Naive thymus-derived CD4-positive, alpha-beta T cell (primary cell): ENCODE data around the gene OTOF. TPM values are rescaled to one million over a fixed set of nuclear protein-coding genes. Genes with fewer than 3 reads are reported as not detected.

ENCODE experiments used
- ATAC-seq: fragments of 150-1000 bp; cut with Tn5 transposase; 2 replicates; pipeline ENCODE4 v1.10.0; 2021; ENCODE audit warnings: mild to moderate bottlenecking, moderate library complexity
- CTCF ChIA-PET: fragments of 350-600 bp; sonication (Branson Sonifier 250); formaldehyde crosslinking; loops from one replicate; lab custom pipeline; 2021; ENCODE audit warnings: antibody characterized with exemption; lab: Charles Lee
- POLR2A ChIA-PET: fragments of 350-600 bp; sonication (Branson Sonifier 250); formaldehyde crosslinking; loops from one replicate; lab custom pipeline; 2021; ENCODE audit warnings: antibody characterized with exemption, inconsistent platforms; lab: Charles Lee
- DNase-seq, 9 donors: peaks; one replicate each; pipeline versions ENCODE4 v3.0.0 to v3.0.0-alpha.2; 2020 to 2022; ENCODE audit warnings: mixed read lengths in 1 of 9
- H3K27ac ChIP-seq: one replicate; pipeline ENCODE4 v1.7.0; 2013; ENCODE audit warnings: mild to moderate bottlenecking, low read depth, low read length, moderate library complexity
- H3K27me3 ChIP-seq, 2 donors: one replicate each; pipeline ENCODE4 v1.7.0; 2013; ENCODE audit warnings: low read length in 2 of 2, mild to moderate bottlenecking in 2 of 2, moderate library complexity in 2 of 2; ENCODE audit not compliant: control insufficient read depth in 2 of 2, insufficient read depth in 2 of 2
- H3K36me3 ChIP-seq, 3 experiments: 1 replicate in 2 of 3; 2 replicates in 1 of 3; pipeline ENCODE4 v1.7.0; 2013; ENCODE audit warnings: low read length in 3 of 3, mild to moderate bottlenecking in 3 of 3, moderate library complexity in 1 of 3; ENCODE audit not compliant: insufficient read depth in 3 of 3, control insufficient read depth in 2 of 3
- H3K4me1 ChIP-seq, 2 donors: one replicate each; pipeline ENCODE4 v1.7.0; 2013; ENCODE audit warnings: low read length in 2 of 2, mild to moderate bottlenecking in 2 of 2, moderate library complexity in 1 of 2; ENCODE audit not compliant: control insufficient read depth in 2 of 2, insufficient read depth in 2 of 2
- H3K4me3 ChIP-seq: 2 replicates; pipeline ENCODE4 v1.7.0; 2013; ENCODE audit warnings: mild to moderate bottlenecking, low read length
- H3K9me3 ChIP-seq, 3 experiments: 1 replicate in 2 of 3; 2 replicates in 1 of 3; pipeline ENCODE4 v1.7.0; 2013; ENCODE audit warnings: low read length in 3 of 3; ENCODE audit not compliant: control insufficient read depth in 2 of 3
- H3K27ac Mint-ChIP-seq, 9 donors: one replicate each; pipeline ENCODE4 v1.8.0; 2020 to 2022; ENCODE audit warnings: mixed read lengths in 9 of 9, mild to moderate bottlenecking in 8 of 9, moderate library complexity in 5 of 9, inconsistent platforms in 2 of 9
- H3K27me3 Mint-ChIP-seq, 5 donors: one replicate each; pipeline ENCODE4 v1.8.0; 2021 to 2022; ENCODE audit warnings: mixed read lengths in 5 of 5, mild to moderate bottlenecking in 1 of 5
- H3K36me3 Mint-ChIP-seq, 5 donors: one replicate each; pipeline ENCODE4 v1.8.0; 2020 to 2022; ENCODE audit warnings: mixed read lengths in 5 of 5, mild to moderate bottlenecking in 3 of 5, inconsistent platforms in 1 of 5
- H3K4me1 Mint-ChIP-seq, 7 donors: one replicate each; pipeline ENCODE4 v1.8.0; 2020 to 2022; ENCODE audit warnings: mixed read lengths in 7 of 7, mild to moderate bottlenecking in 3 of 7, inconsistent platforms in 1 of 7
- H3K4me3 Mint-ChIP-seq, 10 donors: one replicate each; pipeline ENCODE4 v1.8.0; 2020 to 2022; ENCODE audit warnings: mild to moderate bottlenecking in 10 of 10, mixed read lengths in 10 of 10, moderate library complexity in 6 of 10, inconsistent platforms in 2 of 10
- H3K9me3 Mint-ChIP-seq, 11 donors: one replicate each; pipeline ENCODE4 v1.8.0; 2020 to 2022; ENCODE audit warnings: mixed read lengths in 11 of 11, mild to moderate bottlenecking in 4 of 11, inconsistent platforms in 1 of 11, moderate library complexity in 1 of 11
- intact Hi-C, 2 donors: fragments of 100-400 bp; cut with micrococcal nuclease; formaldehyde crosslinking; loops; one replicate each; pipeline ENCODE4 v1.15.1; 2023
- polyA plus RNA-seq, 2 donors: library from polyadenylated mRNA; unstranded; fragments of 300-500 nt; fragmentation: Illumina TruSeq; gene quantifications; one replicate each; pipeline ENCODE4 v1.2.3, GENCODE V29; 2021
- total RNA-seq, 6 experiments: library from RNA in 5 of 6; stranded (reverse) in 5 of 6; gene quantifications; 1 replicate in 5 of 6; 2 replicates in 1 of 6; pipeline ENCODE4 v1.2.3 and lab custom pipeline; 2021 to 2026

OTOF gene
- total and polyA plus RNA-seq, 7 experiments from 2014 or later = 0.16 to 14.8 (median 0.49) TPM; not detected in 2

- Histone ChIP-seq H3K27me3 (no peaks in the 10 kb centered on the region), H3K4me3 (no peak overlapping the region), H3K9me3 (no peaks in the 10 kb centered on the region), H3K4me1 (peaks cover 0 to 6% of the 10 kb centered on the region in 2 donors), H3K36me3 (no peaks in the 10 kb centered on the region), H3K27ac (no peak overlapping the region)
- DNase-seq (no peak), ATAC-seq (no peak)
- no peak overlapping the region for H3K4me3 Mint-ChIP-seq
- H3K27me3 Mint-ChIP-seq = no peaks in the 10 kb centered on the region
- POLR2A ChIA-PET = no interaction called here
- no peaks in the 10 kb centered on the region for H3K36me3 Mint-ChIP-seq
- CTCF ChIA-PET = no interaction called here
- H3K9me3 Mint-ChIP-seq = no peaks in the 10 kb centered on the region
- H3K4me1 Mint-ChIP-seq = peaks cover 1 to 9% (median 7%) of the 10 kb centered on the region in 7 donors
- intact Hi-C loops = no loop called here
- no peak overlapping the region for H3K27ac Mint-ChIP-seq
These were observed 28.4 kb upstream of the OTOF start for GRCh38 chr2:26506279-26506678.

GRCh38 chr2:26504002-26504401 is 26.1 kb upstream of the OTOF start:
- peaks cover 0 to 3% (median 0%) of the 10 kb centered on the region in 5 donors for H3K27me3 Mint-ChIP-seq
- H3K9me3 ChIP-seq = no peaks in the 10 kb centered on the region
- peaks cover 1 to 9% (median 7%) of the 10 kb centered on the region in 7 donors for H3K4me1 Mint-ChIP-seq
- H3K9me3 Mint-ChIP-seq = no peaks in the 10 kb centered on the region
- no peaks in the 10 kb centered on the region for H3K36me3 ChIP-seq
- H3K27me3 ChIP-seq = no peaks in the 10 kb centered on the region
- ChIA-PET CTCF (interaction anchor here (0.6 to 1.8 kb wide), 4 partner anchors 13 to 74 kb away, joined by 3 to 10 read pairs (median 4); no protein-coding TSS in a partner anchor), POLR2A (no interaction called here)
- peak overlapping the region in 3 of 9 donors; percentile 19 to 68 (median 31) for H3K27ac Mint-ChIP-seq
- peak overlapping the region; percentile 70 for H3K4me3 ChIP-seq
- peaks cover 0 to 6% of the 10 kb centered on the region in 2 donors for H3K4me1 ChIP-seq
- H3K4me3 Mint-ChIP-seq = peak overlapping the region; percentile 60 to 85 (median 76)
- ATAC-seq = no peak
- no peak overlapping the region for H3K27ac ChIP-seq
- DNase-seq = no peak
- H3K36me3 Mint-ChIP-seq = no peaks in the 10 kb centered on the region
- intact Hi-C loops = no loop called here

GRCh38 chr2:26503231-26503880 is 25.4 kb upstream of the OTOF start:
- peak; percentile 47 to 90 (median 74) for DNase-seq
- H3K36me3 Mint-ChIP-seq = no peaks in the 10 kb centered on the region
- peaks cover 0 to 5% (median 0%) of the 10 kb centered on the region in 5 donors for H3K27me3 Mint-ChIP-seq
- H3K4me1 Mint-ChIP-seq = peaks cover 1 to 9% (median 7%) of the 10 kb centered on the region in 7 donors
- POLR2A ChIA-PET = no interaction called here
- H3K27me3 ChIP-seq = no peaks in the 10 kb centered on the region
- no peaks in the 10 kb centered on the region for H3K36me3 ChIP-seq
- H3K4me3 Mint-ChIP-seq = peak overlapping the region; percentile 63 to 85 (median 78)
- H3K27ac Mint-ChIP-seq = peak overlapping the region in 4 of 9 donors; percentile 18 to 70 (median 25)
- ATAC-seq = peak; percentile 99
- H3K9me3 Mint-ChIP-seq = no peaks in the 10 kb centered on the region
- intact Hi-C loops = loop anchor here (1.0 kb wide), 2 partner anchors 74 to 242 kb away; no protein-coding TSS in a partner anchor
- peaks cover 0 to 6% of the 10 kb centered on the region in 2 donors for H3K4me1 ChIP-seq
- no peaks in the 10 kb centered on the region for H3K9me3 ChIP-seq
- H3K4me3 ChIP-seq = peak overlapping the region; percentile 70
- H3K27ac ChIP-seq = no peak overlapping the region
- CTCF ChIA-PET = interaction anchor here (0.6 to 1.9 kb wide), 6 partner anchors 12 to 78 kb away, joined by 3 to 11 read pairs (median 4); no protein-coding TSS in a partner anchor

GRCh38 chr2:26500406-26500805 is 22.5 kb upstream of the OTOF start:
- Mint-ChIP-seq H3K4me3 (no peak overlapping the region), H3K4me1 (peaks cover 1 to 9% (median 7%) of the 10 kb centered on the region in 7 donors), H3K9me3 (no peaks in the 10 kb centered on the region), H3K27me3 (peaks cover 0 to 15% (median 5%) of the 10 kb centered on the region in 5 donors), H3K36me3 (no peaks in the 10 kb centered on the region), H3K27ac (no peak overlapping the region)
- no peak for DNase-seq
- no peak for ATAC-seq
- ChIA-PET CTCF (interaction anchor here (0.6 kb wide), 1 partner anchor 528 kb away, joined by 3 read pairs; no protein-coding TSS in a partner anchor), POLR2A (no interaction called here)
- Histone ChIP-seq H3K4me3 (no peak overlapping the region), H3K27me3 (no peaks in the 10 kb centered on the region), H3K27ac (no peak overlapping the region), H3K36me3 (no peaks in the 10 kb centered on the region), H3K4me1 (peaks cover 0 to 6% of the 10 kb centered on the region in 2 donors), H3K9me3 (no peaks in the 10 kb centered on the region)
- intact Hi-C loops = no loop called here

GRCh38 chr2:26495705-26496297 is 17.9 kb upstream of the OTOF start:
- ChIA-PET POLR2A (interaction anchor here (0.6 kb wide), 1 partner anchor 757 kb away, joined by 3 read pairs; no protein-coding TSS in a partner anchor), CTCF (interaction anchor here (0.6 kb wide), 1 partner anchor 29 kb away, joined by 4 read pairs; no protein-coding TSS in a partner anchor)
- Mint-ChIP-seq H3K4me3 (no peak overlapping the region), H3K9me3 (no peaks in the 10 kb centered on the region), H3K27ac (no peak overlapping the region), H3K36me3 (no peaks in the 10 kb centered on the region), H3K27me3 (peaks cover 0 to 15% (median 5%) of the 10 kb centered on the region in 5 donors), H3K4me1 (peaks cover 0 to 3% (median 0%) of the 10 kb centered on the region in 7 donors)
- H3K36me3 ChIP-seq = no peaks in the 10 kb centered on the region
- no peak overlapping the region for H3K27ac ChIP-seq
- ATAC-seq (no peak), DNase-seq (no peak)
- H3K27me3 ChIP-seq = no peaks in the 10 kb centered on the region
- H3K9me3 ChIP-seq = no peaks in the 10 kb centered on the region
- intact Hi-C loops = no loop called here
- H3K4me3 ChIP-seq = no peak overlapping the region
- no peaks in the 10 kb centered on the region for H3K4me1 ChIP-seq

- Mint-ChIP-seq H3K9me3 (no peaks in the 10 kb centered on the region), H3K4me1 (peaks cover 0 to 3% (median 0%) of the 10 kb centered on the region in 7 donors), H3K36me3 (no peaks in the 10 kb centered on the region), H3K27ac (no peak overlapping the region), H3K4me3 (no peak overlapping the region), H3K27me3 (peaks cover 0 to 15% (median 5%) of the 10 kb centered on the region in 5 donors)
- Histone ChIP-seq H3K36me3 (no peaks in the 10 kb centered on the region), H3K9me3 (no peaks in the 10 kb centered on the region), H3K4me3 (no peak overlapping the region), H3K27me3 (no peaks in the 10 kb centered on the region), H3K4me1 (no peaks in the 10 kb centered on the region), H3K27ac (no peak overlapping the region)
- CTCF ChIA-PET = no interaction called here
- DNase-seq = no peak
- intact Hi-C loops = no loop called here
- POLR2A ChIA-PET = no interaction called here
- ATAC-seq = no peak
These were observed 17.0 kb upstream of the OTOF start for GRCh38 chr2:26494891-26495290.
